ENCODE data around the gene MAP2K1. TPM values are rescaled to one million over a fixed set of nuclear protein-coding genes. Genes with fewer than 3 reads are reported as not detected.

MAP2K1 gene
- total RNA-seq, 4 donors from 2014 or later: 14.7 to 83.0 (median 40.0) TPM

DNA sequence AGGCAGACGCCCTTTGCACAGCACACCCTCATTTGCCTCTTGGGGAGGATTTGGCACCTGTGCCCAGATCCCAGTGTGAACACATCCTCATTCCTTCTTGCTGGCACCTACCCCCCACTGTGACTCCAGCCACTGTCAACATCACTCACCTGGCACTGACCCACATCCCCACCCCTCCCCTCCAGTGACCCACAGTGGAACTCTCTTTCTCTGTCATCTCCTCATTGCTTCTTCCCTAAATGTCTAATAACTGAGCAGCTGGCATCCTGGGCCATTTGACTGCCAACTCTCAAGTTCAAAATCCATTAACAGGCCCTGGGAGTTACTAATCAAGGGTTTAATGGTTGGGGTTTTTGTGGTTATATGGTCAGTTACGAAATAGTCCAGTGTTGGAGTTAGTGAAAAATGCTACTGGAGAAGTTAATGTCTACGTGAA, 96.4 kb downstream of the MAP2K1 start:
- Histone ChIP-seq H3K4me1 (no peaks in the 10 kb centered on the region), H3K36me3 (peaks cover 0 to 15% (median 2%) of the 10 kb centered on the region in 4 donors), H3K27me3 (no peaks in the 10 kb centered on the region), H3K9me3 (no peaks in the 10 kb centered on the region), H3K27ac (no peak overlapping the region), H3K4me3 (no peak overlapping the region)
- no peak for DNase-seq
- TF ChIP-seq EP300 (IDR thresholded peaks at IDR 0.05; ENCODE audit: low read depth) (no peak), POLR2A (IDR thresholded peaks at IDR 0.05) (no peak), POLR2AphosphoS5 (IDR thresholded peaks at IDR 0.05) (no peak)
- WGBS, 2 donors (ENCODE audit: low coverage in 1 of 2): 79 to 92% methylated on average over 3 of the region's 3 CpGs
- intact Hi-C loops (cut with DNase I; ENCODE audit: low total_unique reads) (no loop called here), in situ Hi-C loops (cut with MboI; ENCODE audit: low pct_ligation_motif_present in 1 of 4, low pct_unique_long_range_greater_than_20kb in 1 of 4, low sequenced_read_pairs in 3 of 4) (loop anchor here in 1 of 4 donors (25.0 kb wide), 1 partner anchor 96 kb away; the partner anchor contains the start of gene MAP2K1)

DNA sequence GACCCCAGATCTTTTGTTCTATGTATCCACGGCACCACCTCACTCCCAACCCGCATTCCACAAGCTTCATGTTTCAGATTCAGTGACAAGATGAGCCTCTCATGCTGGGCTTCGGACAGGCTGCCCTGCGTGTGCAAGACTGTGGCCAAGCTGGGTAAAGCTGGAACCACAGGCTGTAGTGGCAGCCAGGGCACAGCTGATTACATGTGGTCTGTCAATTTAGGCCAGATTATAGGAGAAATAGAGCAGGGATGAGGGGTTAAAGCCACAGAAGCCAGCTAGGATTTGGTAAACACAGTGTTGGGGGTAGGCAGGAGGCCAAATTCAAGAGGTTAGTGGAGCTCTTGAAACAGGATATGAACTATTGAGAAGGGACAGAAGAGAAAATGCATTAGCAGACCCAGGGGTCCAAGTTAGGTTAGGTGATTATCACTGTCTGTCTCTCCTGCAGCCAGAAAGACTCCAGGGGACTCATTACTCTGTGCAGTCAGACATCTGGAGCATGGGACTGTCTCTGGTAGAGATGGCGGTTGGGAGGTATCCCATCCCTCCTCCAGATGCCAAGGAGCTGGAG, 97.9 kb downstream of the MAP2K1 start:
- in situ Hi-C loops (cut with MboI; ENCODE audit: low pct_ligation_motif_present in 1 of 4, low pct_unique_long_range_greater_than_20kb in 1 of 4, low sequenced_read_pairs in 3 of 4) (loop anchor here in 1 of 4 donors (25.0 kb wide), 1 partner anchor 97 kb away; the partner anchor contains the start of gene MAP2K1), intact Hi-C loops (cut with DNase I; ENCODE audit: low total_unique reads) (no loop called here)
- Histone ChIP-seq H3K4me3 (no peak overlapping the region), H3K9me3 (no peaks in the 10 kb centered on the region), H3K27ac (no peak overlapping the region), H3K27me3 (no peaks in the 10 kb centered on the region), H3K36me3 (peaks cover 0 to 15% (median 2%) of the 10 kb centered on the region in 4 donors), H3K4me1 (no peaks in the 10 kb centered on the region)
- TF ChIP-seq POLR2AphosphoS5 (IDR thresholded peaks at IDR 0.05) (no peak), EP300 (IDR thresholded peaks at IDR 0.05; ENCODE audit: low read depth) (no peak), POLR2A (IDR thresholded peaks at IDR 0.05) (no peak)
- TF ChIP-seq, protein P1, sequence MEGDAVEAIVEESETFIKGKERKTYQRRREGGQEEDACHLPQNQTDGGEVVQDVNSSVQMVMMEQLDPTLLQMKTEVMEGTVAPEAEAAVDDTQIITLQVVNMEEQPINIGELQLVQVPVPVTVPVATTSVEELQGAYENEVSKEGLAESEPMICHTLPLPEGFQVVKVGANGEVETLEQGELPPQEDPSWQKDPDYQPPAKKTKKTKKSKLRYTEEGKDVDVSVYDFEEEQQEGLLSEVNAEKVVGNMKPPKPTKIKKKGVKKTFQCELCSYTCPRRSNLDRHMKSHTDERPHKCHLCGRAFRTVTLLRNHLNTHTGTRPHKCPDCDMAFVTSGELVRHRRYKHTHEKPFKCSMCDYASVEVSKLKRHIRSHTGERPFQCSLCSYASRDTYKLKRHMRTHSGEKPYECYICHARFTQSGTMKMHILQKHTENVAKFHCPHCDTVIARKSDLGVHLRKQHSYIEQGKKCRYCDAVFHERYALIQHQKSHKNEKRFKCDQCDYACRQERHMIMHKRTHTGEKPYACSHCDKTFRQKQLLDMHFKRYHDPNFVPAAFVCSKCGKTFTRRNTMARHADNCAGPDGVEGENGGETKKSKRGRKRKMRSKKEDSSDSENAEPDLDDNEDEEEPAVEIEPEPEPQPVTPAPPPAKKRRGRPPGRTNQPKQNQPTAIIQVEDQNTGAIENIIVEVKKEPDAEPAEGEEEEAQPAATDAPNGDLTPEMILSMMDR (IDR thresholded peaks at IDR 0.05): no peak
- WGBS, 2 donors (ENCODE audit: low coverage in 1 of 2): 96% methylated on average over 5 of the region's 5 CpGs; no CpG with 5 or more reads in 1 of the 2 donors
- no peak for DNase-seq

DNA sequence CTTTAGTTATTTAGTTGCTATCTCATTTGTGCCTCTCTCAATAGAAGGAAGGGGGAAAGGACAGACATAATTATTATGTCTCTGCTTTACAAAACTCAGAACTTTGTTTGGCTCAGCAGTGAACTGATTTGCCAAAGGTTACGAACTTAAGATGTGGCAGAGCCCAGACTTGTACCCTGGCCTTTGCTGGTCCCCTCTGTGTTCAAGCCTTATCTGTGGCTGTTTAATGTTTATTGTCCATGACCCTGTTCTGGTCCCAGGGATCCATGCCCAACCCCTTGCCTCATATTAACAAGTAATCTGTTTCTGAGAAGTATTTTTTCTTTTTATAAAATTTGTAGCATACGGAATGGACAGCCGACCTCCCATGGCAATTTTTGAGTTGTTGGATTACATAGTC, 100.2 kb downstream of the MAP2K1 start:
- Histone ChIP-seq H3K4me3 (no peak overlapping the region), H3K9me3 (no peaks in the 10 kb centered on the region), H3K36me3 (peaks cover 0 to 23% (median 8%) of the 10 kb centered on the region in 4 donors), H3K27me3 (no peaks in the 10 kb centered on the region), H3K27ac (no peak overlapping the region), H3K4me1 (no peaks in the 10 kb centered on the region)
- 67 to 96% methylated on average over 1 to 3 of the region's 3 CpGs for WGBS, 2 donors (ENCODE audit: low coverage in 1 of 2)
- in situ Hi-C loops (cut with MboI; ENCODE audit: low pct_ligation_motif_present in 1 of 4, low pct_unique_long_range_greater_than_20kb in 1 of 4, low sequenced_read_pairs in 3 of 4): loop anchor here in 1 of 4 donors (25.0 kb wide), 1 partner anchor 100 kb away; the partner anchor contains the start of gene MAP2K1
- TF ChIP-seq EP300 (IDR thresholded peaks at IDR 0.05; ENCODE audit: low read depth) (no peak), POLR2A (IDR thresholded peaks at IDR 0.05) (no peak), POLR2AphosphoS5 (IDR thresholded peaks at IDR 0.05) (no peak)
- TF ChIP-seq, protein P1 (IDR thresholded peaks at IDR 0.05): no peak
- DNase-seq: no peak
- intact Hi-C loops (cut with DNase I; ENCODE audit: low total_unique reads): no loop called here

DNA sequence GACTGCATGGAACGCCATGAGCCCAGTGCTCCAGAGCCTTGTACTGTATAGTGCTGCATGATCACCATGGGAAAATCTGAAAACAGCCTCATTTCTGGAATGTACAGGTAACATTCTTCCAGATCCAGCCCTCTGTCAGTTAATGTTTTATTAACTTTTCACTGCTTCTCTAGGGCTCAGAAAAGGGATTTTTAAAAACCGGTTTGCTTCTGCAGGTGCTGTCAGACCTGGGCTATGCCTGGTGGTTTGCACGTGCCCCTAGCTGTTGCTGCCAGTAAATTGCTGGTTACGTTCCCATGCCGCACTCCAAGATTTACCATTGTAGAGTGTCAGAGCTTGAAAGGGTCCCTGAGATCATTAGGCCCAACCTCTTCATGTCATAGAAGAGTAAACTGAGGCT, 101.8 kb downstream of the MAP2K1 start:
- 94% methylated on average over 5 of the region's 5 CpGs; no CpG with 5 or more reads in 1 of the 2 donors for WGBS, 2 donors (ENCODE audit: low coverage in 1 of 2)
- no peaks in the 10 kb centered on the region for H3K9me3 ChIP-seq
- H3K36me3 ChIP-seq: peaks cover 0 to 27% (median 6%) of the 10 kb centered on the region in 4 donors
- TF ChIP-seq EP300 (IDR thresholded peaks at IDR 0.05; ENCODE audit: low read depth) (no peak), POLR2A (IDR thresholded peaks at IDR 0.05) (no peak), POLR2AphosphoS5 (IDR thresholded peaks at IDR 0.05) (no peak)
- TF ChIP-seq, protein P1 (IDR thresholded peaks at IDR 0.05): no peak
- no peaks in the 10 kb centered on the region for H3K27me3 ChIP-seq
- intact Hi-C loops (cut with DNase I; ENCODE audit: low total_unique reads) (no loop called here), in situ Hi-C loops (cut with MboI; ENCODE audit: low pct_ligation_motif_present in 1 of 4, low pct_unique_long_range_greater_than_20kb in 1 of 4, low sequenced_read_pairs in 3 of 4) (loop anchor here in 1 of 4 donors (25.0 kb wide), 1 partner anchor 101 kb away; the partner anchor contains the start of gene MAP2K1)
- H3K4me1 ChIP-seq: no peaks in the 10 kb centered on the region
- no peak overlapping the region for H3K27ac ChIP-seq
- no peak overlapping the region for H3K4me3 ChIP-seq
- no peak for DNase-seq

Measured in transverse colon (tissue), 4 donors.